Measurements from ENCODE around the gene CHMP4A. TPM values are rescaled to one million over a fixed set of nuclear protein-coding genes. Genes with fewer than 3 reads are reported as not detected.

CHMP4A gene
- total RNA-seq, 1 experiment from 2014 or later = 54.1 TPM

Other genes starting within 250 kb of the CHMP4A start
- gene DHRS4L2, start 224.6 kb downstream of the CHMP4A start, total RNA-seq (2014; rRNA removed) = 6.2 and 10.3 TPM in 2 replicates
- under 0.01 TPM in 1 of 2 replicates, not detected in the other for gene CARMIL3, start 161.5 kb downstream of the CHMP4A start, total RNA-seq (2014; rRNA removed)
- gene CPNE6, start 141.9 kb downstream of the CHMP4A start, total RNA-seq (2014; rRNA removed) = not detected in 2 replicates
- gene PCK2, start 119.2 kb downstream of the CHMP4A start, total RNA-seq (2014; rRNA removed) = 5.1 and 9.4 TPM in 2 replicates
- gene DCAF11, start 98.7 kb downstream of the CHMP4A start, total RNA-seq (2014; rRNA removed) = 52.8 and 64.6 TPM in 2 replicates
- 1.6 and 3.0 TPM in 2 replicates for gene NRL, start 98.5 kb downstream of the CHMP4A start, total RNA-seq (2014; rRNA removed)
- gene FITM1, start 82.8 kb downstream of the CHMP4A start, total RNA-seq (2014; rRNA removed) = 8.0 and 12.9 TPM in 2 replicates
- gene PSME1, start 77.3 kb downstream of the CHMP4A start, total RNA-seq (2014; rRNA removed) = 90.0 and 143 TPM in 2 replicates
- gene EMC9, start 71.9 kb downstream of the CHMP4A start, total RNA-seq (2014; rRNA removed) = 25.2 and 25.6 TPM in 2 replicates
- gene PSME2, start 66.9 kb downstream of the CHMP4A start, total RNA-seq (2014; rRNA removed) = 48.4 and 81.9 TPM in 2 replicates
- 44.2 and 82.1 TPM in 2 replicates for gene RNF31, start 66.0 kb downstream of the CHMP4A start, total RNA-seq (2014; rRNA removed)
- gene IRF9, start 52.2 kb downstream of the CHMP4A start, total RNA-seq (2014; rRNA removed) = 43.3 and 70.1 TPM in 2 replicates
- 1.6 and 5.5 TPM in 2 replicates for gene REC8, start 41.4 kb downstream of the CHMP4A start, total RNA-seq (2014; rRNA removed)
- 75.0 and 87.9 TPM in 2 replicates for gene IPO4, start 24.7 kb downstream of the CHMP4A start, total RNA-seq (2014; rRNA removed)
- gene TM9SF1, start 18.0 kb downstream of the CHMP4A start, total RNA-seq (2014; rRNA removed) = 84.2 and 85.8 TPM in 2 replicates
- not detected in 2 replicates for gene TSSK4, start 7.8 kb downstream of the CHMP4A start, total RNA-seq (2014; rRNA removed)
- gene MDP1, start 2.6 kb upstream of the CHMP4A start, total RNA-seq (2014; rRNA removed) = 16.6 and 18.5 TPM in 2 replicates
- 260 and 318 TPM in 2 replicates for gene NEDD8, start 18.9 kb upstream of the CHMP4A start, total RNA-seq (2014; rRNA removed)
- 83.1 and 87.8 TPM in 2 replicates for gene GMPR2, start 19.4 kb upstream of the CHMP4A start, total RNA-seq (2014; rRNA removed)
- gene TINF2, start 29.1 kb upstream of the CHMP4A start, total RNA-seq (2014; rRNA removed) = 55.9 and 56.6 TPM in 2 replicates
- 0.38 and 2.5 TPM in 2 replicates for gene TGM1, start 49.7 kb upstream of the CHMP4A start, total RNA-seq (2014; rRNA removed)
- 29.0 and 29.4 TPM in 2 replicates for gene RABGGTA, start 58.1 kb upstream of the CHMP4A start, total RNA-seq (2014; rRNA removed)
- gene DHRS1, start 86.3 kb upstream of the CHMP4A start, total RNA-seq (2014; rRNA removed) = 14.4 and 16.1 TPM in 2 replicates
- 23.0 and 23.7 TPM in 2 replicates for gene NOP9, start 86.4 kb upstream of the CHMP4A start, total RNA-seq (2014; rRNA removed)
- 0.34 TPM in 1 of 2 replicates, not detected in the other for gene CIDEB, start 94.5 kb upstream of the CHMP4A start, total RNA-seq (2014; rRNA removed)
- 2.4 and 2.5 TPM in 2 replicates for gene LTB4R2, start 96.7 kb upstream of the CHMP4A start, total RNA-seq (2014; rRNA removed)
- 0.90 and 1.7 TPM in 2 replicates for gene LTB4R, start 98.0 kb upstream of the CHMP4A start, total RNA-seq (2014; rRNA removed)
- gene ADCY4, start 121.6 kb upstream of the CHMP4A start, total RNA-seq (2014; rRNA removed) = under 0.01 TPM in 1 of 2 replicates, not detected in the other
- not detected in 2 replicates for gene RIPK3, start 126.5 kb upstream of the CHMP4A start, total RNA-seq (2014; rRNA removed)
- 17.1 and 21.6 TPM in 2 replicates for gene NFATC4, start 154.7 kb upstream of the CHMP4A start, total RNA-seq (2014; rRNA removed)
- 0.06 TPM in 2 replicates for gene NYNRIN, start 185.5 kb upstream of the CHMP4A start, total RNA-seq (2014; rRNA removed)
- gene CBLN3, start 216.2 kb upstream of the CHMP4A start, total RNA-seq (2014; rRNA removed) = 1.3 and 1.9 TPM in 2 replicates
- gene KHNYN, start 216.5 kb upstream of the CHMP4A start, total RNA-seq (2014; rRNA removed) = 27.0 and 29.7 TPM in 2 replicates
- gene SDR39U1, start 229.3 kb upstream of the CHMP4A start, total RNA-seq (2014; rRNA removed) = 22.3 and 26.6 TPM in 2 replicates

Measured in LHCN-M2 (cell line).